ENCODE results near the gene CUEDC1.
A peak's percentile ranks its signal among the peaks of the same experiment; 100 is the strongest.

CUEDC1 gene

DNA sequence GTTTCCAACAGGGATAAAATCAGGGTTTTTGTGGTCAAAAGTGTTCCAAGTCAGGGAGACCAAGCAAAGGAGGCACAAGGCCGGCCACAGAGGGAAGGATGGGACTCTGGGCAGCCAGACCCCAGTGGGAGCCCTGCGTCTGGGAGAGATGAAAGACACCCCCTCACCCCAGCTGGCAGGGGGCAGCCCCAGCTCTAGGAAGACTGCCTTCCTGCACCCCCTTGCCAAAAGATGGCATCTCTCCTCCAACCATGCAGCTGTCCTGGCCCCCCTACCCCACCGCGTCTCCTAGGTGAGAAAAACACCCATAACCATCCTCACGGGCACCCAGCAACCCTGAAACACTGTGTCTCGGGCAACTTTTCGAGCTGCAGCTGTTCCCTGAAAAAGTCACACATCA is 51.3 kb downstream of the CUEDC1 start:
- H3K27ac ChIP-seq (replicated peaks): peak overlapping the region; percentile 83
- TF ChIP-seq SPI1 (IDR thresholded peaks at IDR 0.05; ENCODE audit: borderline replicate concordance, low read depth) (no peak), GABPA (IDR thresholded peaks at IDR 0.05; ENCODE audit: low read depth) (no peak), POLR2AphosphoS5 (IDR thresholded peaks at IDR 0.05; ENCODE audit: low read depth) (no peak)
- TF ChIP-seq, protein P1, sequence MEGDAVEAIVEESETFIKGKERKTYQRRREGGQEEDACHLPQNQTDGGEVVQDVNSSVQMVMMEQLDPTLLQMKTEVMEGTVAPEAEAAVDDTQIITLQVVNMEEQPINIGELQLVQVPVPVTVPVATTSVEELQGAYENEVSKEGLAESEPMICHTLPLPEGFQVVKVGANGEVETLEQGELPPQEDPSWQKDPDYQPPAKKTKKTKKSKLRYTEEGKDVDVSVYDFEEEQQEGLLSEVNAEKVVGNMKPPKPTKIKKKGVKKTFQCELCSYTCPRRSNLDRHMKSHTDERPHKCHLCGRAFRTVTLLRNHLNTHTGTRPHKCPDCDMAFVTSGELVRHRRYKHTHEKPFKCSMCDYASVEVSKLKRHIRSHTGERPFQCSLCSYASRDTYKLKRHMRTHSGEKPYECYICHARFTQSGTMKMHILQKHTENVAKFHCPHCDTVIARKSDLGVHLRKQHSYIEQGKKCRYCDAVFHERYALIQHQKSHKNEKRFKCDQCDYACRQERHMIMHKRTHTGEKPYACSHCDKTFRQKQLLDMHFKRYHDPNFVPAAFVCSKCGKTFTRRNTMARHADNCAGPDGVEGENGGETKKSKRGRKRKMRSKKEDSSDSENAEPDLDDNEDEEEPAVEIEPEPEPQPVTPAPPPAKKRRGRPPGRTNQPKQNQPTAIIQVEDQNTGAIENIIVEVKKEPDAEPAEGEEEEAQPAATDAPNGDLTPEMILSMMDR (IDR thresholded peaks at IDR 0.05; ENCODE audit: insufficient read depth, low read length): no peak
- TF ChIP-seq, protein P2, sequence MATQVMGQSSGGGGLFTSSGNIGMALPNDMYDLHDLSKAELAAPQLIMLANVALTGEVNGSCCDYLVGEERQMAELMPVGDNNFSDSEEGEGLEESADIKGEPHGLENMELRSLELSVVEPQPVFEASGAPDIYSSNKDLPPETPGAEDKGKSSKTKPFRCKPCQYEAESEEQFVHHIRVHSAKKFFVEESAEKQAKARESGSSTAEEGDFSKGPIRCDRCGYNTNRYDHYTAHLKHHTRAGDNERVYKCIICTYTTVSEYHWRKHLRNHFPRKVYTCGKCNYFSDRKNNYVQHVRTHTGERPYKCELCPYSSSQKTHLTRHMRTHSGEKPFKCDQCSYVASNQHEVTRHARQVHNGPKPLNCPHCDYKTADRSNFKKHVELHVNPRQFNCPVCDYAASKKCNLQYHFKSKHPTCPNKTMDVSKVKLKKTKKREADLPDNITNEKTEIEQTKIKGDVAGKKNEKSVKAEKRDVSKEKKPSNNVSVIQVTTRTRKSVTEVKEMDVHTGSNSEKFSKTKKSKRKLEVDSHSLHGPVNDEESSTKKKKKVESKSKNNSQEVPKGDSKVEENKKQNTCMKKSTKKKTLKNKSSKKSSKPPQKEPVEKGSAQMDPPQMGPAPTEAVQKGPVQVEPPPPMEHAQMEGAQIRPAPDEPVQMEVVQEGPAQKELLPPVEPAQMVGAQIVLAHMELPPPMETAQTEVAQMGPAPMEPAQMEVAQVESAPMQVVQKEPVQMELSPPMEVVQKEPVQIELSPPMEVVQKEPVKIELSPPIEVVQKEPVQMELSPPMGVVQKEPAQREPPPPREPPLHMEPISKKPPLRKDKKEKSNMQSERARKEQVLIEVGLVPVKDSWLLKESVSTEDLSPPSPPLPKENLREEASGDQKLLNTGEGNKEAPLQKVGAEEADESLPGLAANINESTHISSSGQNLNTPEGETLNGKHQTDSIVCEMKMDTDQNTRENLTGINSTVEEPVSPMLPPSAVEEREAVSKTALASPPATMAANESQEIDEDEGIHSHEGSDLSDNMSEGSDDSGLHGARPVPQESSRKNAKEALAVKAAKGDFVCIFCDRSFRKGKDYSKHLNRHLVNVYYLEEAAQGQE (IDR thresholded peaks at IDR 0.05; ENCODE audit: insufficient replicate concordance, low read depth): no peak

DNA sequence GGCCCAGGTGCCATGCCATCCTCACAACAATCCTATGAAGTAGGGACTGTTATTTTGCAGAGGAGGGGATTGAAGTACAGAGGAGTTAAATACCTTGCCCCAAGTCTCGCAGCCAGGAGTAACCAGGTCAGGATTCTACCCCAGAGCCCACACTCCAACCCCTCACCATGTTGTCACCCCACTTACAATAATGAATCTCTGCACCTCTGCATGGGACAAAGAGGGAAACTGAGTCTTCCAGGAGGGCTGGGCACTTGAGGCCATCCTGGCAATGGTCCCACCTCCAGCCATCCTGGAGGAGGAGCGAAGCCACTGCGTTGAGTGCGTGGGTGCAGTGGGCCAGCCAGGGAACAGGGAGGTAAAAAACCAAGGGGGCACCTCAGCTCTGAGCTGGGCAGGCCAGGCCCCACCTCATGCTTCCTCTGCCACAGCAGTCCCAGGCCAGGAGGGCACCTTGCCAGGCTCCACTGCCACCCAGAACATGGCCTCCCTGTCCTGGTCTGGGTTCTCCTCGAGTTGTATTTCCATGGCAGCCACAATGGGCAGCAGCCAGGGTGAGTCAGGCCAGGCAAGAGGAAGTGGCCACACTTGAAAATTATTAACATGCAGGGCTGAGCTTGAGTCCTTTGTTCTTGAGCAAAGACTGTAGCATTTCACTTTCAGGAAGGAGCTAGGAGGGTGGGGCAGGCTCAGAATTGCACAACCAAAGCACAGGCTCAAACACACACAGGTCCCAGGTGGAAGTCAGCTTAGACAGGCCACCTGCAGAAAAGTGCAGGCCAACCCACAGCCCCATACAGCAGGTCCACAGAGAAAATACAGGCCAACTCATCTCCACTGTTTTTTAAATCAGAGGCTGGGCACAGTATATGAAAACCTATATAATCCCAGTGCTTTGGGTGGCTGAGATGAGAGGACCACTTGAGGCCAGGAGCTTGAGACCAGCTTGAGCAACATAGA is 52.1 kb downstream of the CUEDC1 start:
- H3K27ac ChIP-seq (replicated peaks): peak overlapping the region; percentile 83
- TF ChIP-seq, protein P1 (IDR thresholded peaks at IDR 0.05; ENCODE audit: insufficient read depth, low read length): no peak
- peak; percentile 92 for TF ChIP-seq SPI1 (IDR thresholded peaks at IDR 0.05; ENCODE audit: borderline replicate concordance, low read depth)
- no peak for TF ChIP-seq GABPA (IDR thresholded peaks at IDR 0.05; ENCODE audit: low read depth)
- TF ChIP-seq, protein P2 (IDR thresholded peaks at IDR 0.05; ENCODE audit: insufficient replicate concordance, low read depth): no peak
- TF ChIP-seq POLR2AphosphoS5 (IDR thresholded peaks at IDR 0.05; ENCODE audit: low read depth): peak; percentile 55; the same call in 1 of the 2 replicates
- DNase-seq (ENCODE audit: low read depth in 1 of 2, low spot score in 1 of 2): peak; percentile 86 to 92

More for the DNA sequence above, 51.3 kb downstream of the CUEDC1 start:
- DNase-seq (ENCODE audit: low read depth in 1 of 2, low spot score in 1 of 2): no peak
- Histone ChIP-seq H3K27me3 (ENCODE audit: insufficient read depth, poor library complexity, severe bottlenecking) (no peaks in the 10 kb centered on the region), H3K4me3 (replicated peaks; ENCODE audit: insufficient read depth, low read length) (no peak overlapping the region)

DNA sequence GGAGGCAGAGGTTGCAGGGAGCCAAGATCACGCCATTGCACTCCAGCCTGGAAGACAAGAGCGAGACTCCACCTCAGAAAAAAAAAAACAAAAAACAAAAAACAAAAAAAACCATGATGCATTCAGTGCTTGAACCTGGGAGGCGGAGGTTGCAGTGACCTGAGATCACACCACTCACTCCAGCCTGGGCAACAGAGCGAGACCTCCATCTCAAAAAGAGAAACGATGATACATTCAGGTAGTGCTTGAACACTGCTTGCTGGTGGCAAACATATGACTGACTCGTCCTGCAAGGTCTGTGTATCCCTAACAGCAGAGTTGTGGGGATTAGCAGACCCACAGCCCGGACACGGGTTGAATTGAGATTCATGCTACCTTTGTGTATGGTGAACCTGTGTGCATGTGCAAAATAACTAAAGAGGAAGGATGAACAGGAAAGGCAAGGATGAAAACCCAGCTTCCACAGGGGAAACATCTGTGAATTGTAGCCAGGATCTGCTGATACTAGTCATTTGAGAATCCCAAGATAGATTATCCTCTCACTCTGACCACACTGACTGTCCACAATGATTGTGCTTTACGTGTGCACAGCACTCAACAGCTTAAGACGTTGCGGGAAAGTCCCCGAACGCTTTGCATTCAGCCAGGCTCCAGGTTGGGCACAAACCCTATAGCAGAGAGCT is 53.0 kb downstream of the CUEDC1 start:
- Histone ChIP-seq H3K4me3 (replicated peaks; ENCODE audit: insufficient read depth, low read length) (no peak overlapping the region), H3K27me3 (ENCODE audit: insufficient read depth, poor library complexity, severe bottlenecking) (no peaks in the 10 kb centered on the region), H3K27ac (replicated peaks) (peak overlapping the region; percentile 83)
- no peak for DNase-seq (ENCODE audit: low read depth in 1 of 2, low spot score in 1 of 2)
- TF ChIP-seq SPI1 (IDR thresholded peaks at IDR 0.05; ENCODE audit: borderline replicate concordance, low read depth) (no peak), POLR2AphosphoS5 (IDR thresholded peaks at IDR 0.05; ENCODE audit: low read depth) (no peak), GABPA (IDR thresholded peaks at IDR 0.05; ENCODE audit: low read depth) (no peak)
- TF ChIP-seq, protein P2 (IDR thresholded peaks at IDR 0.05; ENCODE audit: insufficient replicate concordance, low read depth): no peak
- TF ChIP-seq, protein P1 (IDR thresholded peaks at IDR 0.05; ENCODE audit: insufficient read depth, low read length): no peak

More for the DNA sequence above, 52.1 kb downstream of the CUEDC1 start:
- Histone ChIP-seq H3K4me3 (replicated peaks; ENCODE audit: insufficient read depth, low read length) (no peak overlapping the region), H3K27me3 (ENCODE audit: insufficient read depth, poor library complexity, severe bottlenecking) (no peaks in the 10 kb centered on the region)

All from HL-60 (cell line).